ENCODE data around the gene ITFG2. TPM values are rescaled to one million over a fixed set of nuclear protein-coding genes. Genes with fewer than 3 reads are reported as not detected.

ITFG2 gene
- total and polyA plus RNA-seq, 2 experiments from 2014 or later, result 20.9 to 23.5 TPM

GRCh38 chr12:2772370-2772769, 40.1 kb upstream of the ITFG2 start:
- H3K9me2 ChIP-seq (replicated peaks; ENCODE audit: insufficient read depth), result no peaks in the 10 kb centered on the region
- H3K4me3 ChIP-seq, result no peak overlapping the region
- DNase-seq (ENCODE audit: low spot score), result no peak
- H3K9me3 ChIP-seq (ENCODE audit: low read depth), result no peaks in the 10 kb centered on the region
- no peak overlapping the region for H3K27ac ChIP-seq
- TF ChIP-seq CTCF (IDR thresholded peaks at IDR 0.05; ENCODE audit: poor library complexity), result no peak
- TF ChIP-seq EZH2 (IDR thresholded peaks at IDR 0.05; ENCODE audit: borderline replicate concordance), result no peak
- TF ChIP-seq EZH2phosphoT487 (IDR thresholded peaks at IDR 0.05; ENCODE audit: low read depth, severe bottlenecking, unreplicated experiment), result no peak
- H2AFZ ChIP-seq, result no peak overlapping the region
- H3K27me3 ChIP-seq, result no peaks in the 10 kb centered on the region
- H3K36me3 ChIP-seq (replicated peaks; ENCODE audit: insufficient read depth, low read depth), result no peaks in the 10 kb centered on the region
- no peaks in the 10 kb centered on the region for H3K79me2 ChIP-seq
- H3K4me2 ChIP-seq, result no peak overlapping the region
- 89% methylated on average over 4 of the region's 4 CpGs for WGBS (ENCODE audit: low lambda C conversion rate, missing lambda C conversion rate)
- H4K20me1 ChIP-seq (ENCODE audit: insufficient read depth, poor library complexity, severe bottlenecking), result no peaks in the 10 kb centered on the region
- no peaks in the 10 kb centered on the region for H3K4me1 ChIP-seq (ENCODE audit: insufficient read depth)

- Histone ChIP-seq H3K4me2 (no peak overlapping the region), H2AFZ (no peak overlapping the region), H3K27me3 (no peaks in the 10 kb centered on the region), H3K4me3 (no peak overlapping the region), H4K20me1 (ENCODE audit: insufficient read depth, poor library complexity, severe bottlenecking) (no peaks in the 10 kb centered on the region), H3K27ac (no peak overlapping the region), H3K9me3 (ENCODE audit: low read depth) (no peaks in the 10 kb centered on the region), H3K79me2 (no peaks in the 10 kb centered on the region), H3K36me3 (replicated peaks; ENCODE audit: insufficient read depth, low read depth) (no peaks in the 10 kb centered on the region), H3K9me2 (replicated peaks; ENCODE audit: insufficient read depth) (no peaks in the 10 kb centered on the region), H3K4me1 (ENCODE audit: insufficient read depth) (no peaks in the 10 kb centered on the region)
- WGBS (ENCODE audit: low lambda C conversion rate, missing lambda C conversion rate), result 83% methylated on average over 19 of the region's 19 CpGs
- DNase-seq (ENCODE audit: low spot score), result no peak
- TF ChIP-seq EZH2phosphoT487 (IDR thresholded peaks at IDR 0.05; ENCODE audit: low read depth, severe bottlenecking, unreplicated experiment) (no peak), CTCF (IDR thresholded peaks at IDR 0.05; ENCODE audit: poor library complexity) (no peak), EZH2 (IDR thresholded peaks at IDR 0.05; ENCODE audit: borderline replicate concordance) (no peak)
These were observed 39.1 kb upstream of the ITFG2 start for GRCh38 chr12:2773199-2773875.

- Histone ChIP-seq H3K4me1 (ENCODE audit: insufficient read depth) (no peaks in the 10 kb centered on the region), H3K9me2 (replicated peaks; ENCODE audit: insufficient read depth) (no peaks in the 10 kb centered on the region), H3K27me3 (peaks cover 3% of the 10 kb centered on the region), H3K9me3 (ENCODE audit: low read depth) (no peaks in the 10 kb centered on the region), H3K4me3 (no peak overlapping the region), H3K4me2 (no peak overlapping the region), H2AFZ (no peak overlapping the region), H4K20me1 (ENCODE audit: insufficient read depth, poor library complexity, severe bottlenecking) (no peaks in the 10 kb centered on the region), H3K36me3 (replicated peaks; ENCODE audit: insufficient read depth, low read depth) (no peaks in the 10 kb centered on the region), H3K79me2 (no peaks in the 10 kb centered on the region), H3K27ac (no peak overlapping the region)
- WGBS (ENCODE audit: low lambda C conversion rate, missing lambda C conversion rate), result 82% methylated on average over 8 of the region's 8 CpGs
- no peak for DNase-seq (ENCODE audit: low spot score)
- TF ChIP-seq CTCF (IDR thresholded peaks at IDR 0.05; ENCODE audit: poor library complexity) (no peak), EZH2phosphoT487 (IDR thresholded peaks at IDR 0.05; ENCODE audit: low read depth, severe bottlenecking, unreplicated experiment) (no peak), EZH2 (IDR thresholded peaks at IDR 0.05; ENCODE audit: borderline replicate concordance) (no peak)
These were observed 37.0 kb upstream of the ITFG2 start for GRCh38 chr12:2775431-2775830.

Data from hepatocyte (in vitro differentiated cells).